A673 (cell line): Measurements from ENCODE around the gene CSF2RB. TPM values are rescaled to one million over a fixed set of nuclear protein-coding genes. Genes with fewer than 3 reads are reported as not detected.

Source experiments
- BruUV-seq: library from RNA; stranded (reverse); fragments of 400-500 nt; replicated peaks from 2 replicates; lab custom pipeline; 2021; lab: Mats Ljungman, UMichigan
- CTCF ChIA-PET: fragments of 300-600 bp; sonication (Branson Sonifier 250); formaldehyde crosslinking; loops from one replicate; lab custom pipeline; 2022; ENCODE audit warnings: antibody characterized with exemption; lab: Charles Lee
- POLR2A ChIA-PET: fragments of 300-600 bp; sonication (Branson Sonifier 250); formaldehyde crosslinking; loops from one replicate; lab custom pipeline; 2022; ENCODE audit warnings: antibody characterized with exemption; ENCODE audit not compliant: low non-redundant PET; lab: Charles Lee
- DNase-seq: peaks from one replicate; pipeline ENCODE4 v3.0.0-alpha.2; 2015; ENCODE audit warnings: low spot score
- H3K27ac ChIP-seq: fragments of 200-600 bp; sonication (generic); 2 replicates; pipeline ENCODE4 v1.5.1; 2016; ENCODE audit warnings: mixed run types, low read depth, mild to moderate bottlenecking, mixed read lengths, antibody characterized with exemption, low read length; ENCODE audit not compliant: poor library complexity, severe bottlenecking
- H3K27me3 ChIP-seq: fragments of 200-600 bp; sonication (generic); replicated peaks from 2 replicates; pipeline ENCODE4 v1.6.1; 2017; ENCODE audit warnings: mixed run types, low read depth, mild to moderate bottlenecking, mixed read lengths, antibody characterized with exemption, low read length; ENCODE audit not compliant: insufficient read depth, poor library complexity
- H3K36me3 ChIP-seq: fragments of 200-600 bp; sonication (generic); 2 replicates; pipeline ENCODE4 v1.6.1; 2016; ENCODE audit warnings: mixed run types, mild to moderate bottlenecking, mixed read lengths, antibody characterized with exemption, low read length; ENCODE audit not compliant: insufficient read depth, poor library complexity, severe bottlenecking
- H3K4me1 ChIP-seq: fragments of 200-600 bp; sonication (generic); 2 replicates; pipeline ENCODE4 v1.6.1; 2017; ENCODE audit warnings: mixed run types, mild to moderate bottlenecking, mixed read lengths, antibody characterized with exemption, low read length; ENCODE audit not compliant: insufficient read depth, poor library complexity, severe bottlenecking
- H3K4me3 ChIP-seq: fragments of 200-600 bp; sonication (generic); 2 replicates; pipeline ENCODE4 v1.5.1; 2016; ENCODE audit warnings: low read depth, mixed run types, mild to moderate bottlenecking, mixed read lengths, low read length; ENCODE audit not compliant: poor library complexity, severe bottlenecking
- H3K9me3 ChIP-seq: fragments of 200-600 bp; sonication (generic); 2 replicates; pipeline ENCODE4 v1.6.1; 2016; ENCODE audit warnings: mixed run types, low read depth, mild to moderate bottlenecking, mixed read lengths, antibody characterized with exemption, low read length; ENCODE audit not compliant: poor library complexity, severe bottlenecking
- CTCF ChIP-seq: fragments of 300-800, 200-600 bp; sonication (generic); conservative IDR thresholded peaks from 2 replicates; pipeline ENCODE4 v1.5.1; 2017; ENCODE audit warnings: low read depth, mild to moderate bottlenecking, antibody characterized with exemption, low read length, moderate library complexity, mixed read lengths
- EZH2 ChIP-seq: fragments of 200-600 bp; sonication (generic); IDR thresholded peaks from 2 replicates; pipeline ENCODE4 v1.6.1; 2017; ENCODE audit warnings: borderline replicate concordance, low read depth, mild to moderate bottlenecking, mixed read lengths, antibody characterized with exemption, low read length; ENCODE audit not compliant: poor library complexity, severe bottlenecking
- intact Hi-C: fragments of 100-400 bp; cut with micrococcal nuclease; formaldehyde crosslinking; loops from one replicate; pipeline ENCODE4 v1.10.0; 2022; ENCODE audit not compliant: unreplicated experiment
- total RNA-seq: library from RNA; stranded (reverse); gene quantifications from 2 replicates; pipeline ENCODE4 v1.2.3, GENCODE V29; 2021

Gene CSF2RB
- total RNA-seq, 1 experiment from 2014 or later, result not detected

- Histone ChIP-seq H3K36me3 (no peaks in the 10 kb centered on the region), H3K9me3 (no peaks in the 10 kb centered on the region), H3K4me3 (no peak overlapping the region), H3K27ac (no peak overlapping the region), H3K4me1 (no peaks in the 10 kb centered on the region), H3K27me3 (peaks cover 13% of the 10 kb centered on the region)
- TF ChIP-seq CTCF (no peak), EZH2 (no peak)
- DNase-seq, result no peak
- intact Hi-C loops, result no loop called here
- BruUV-seq, result no TSS peak
- ChIA-PET CTCF (no interaction called here), POLR2A (no interaction called here)
These were observed 48.1 kb upstream of the CSF2RB start for GRCh38 chr22:36865346-36865745.

- BruUV-seq, result no TSS peak
- no peak overlapping the region for H3K4me3 ChIP-seq
- DNase-seq, result no peak
- H3K27ac ChIP-seq, result no peak overlapping the region
- POLR2A ChIA-PET, result no interaction called here
- CTCF ChIA-PET, result no interaction called here
- TF ChIP-seq CTCF (no peak), EZH2 (no peak)
- no peaks in the 10 kb centered on the region for H3K4me1 ChIP-seq
- H3K9me3 ChIP-seq, result no peaks in the 10 kb centered on the region
- intact Hi-C loops, result no loop called here
- H3K27me3 ChIP-seq, result peaks cover 13% of the 10 kb centered on the region
- H3K36me3 ChIP-seq, result no peaks in the 10 kb centered on the region
These were observed 45.7 kb upstream of the CSF2RB start for GRCh38 chr22:36867695-36868094.

- H3K9me3 ChIP-seq, result no peaks in the 10 kb centered on the region
- no TSS peak for BruUV-seq
- ChIA-PET POLR2A (no interaction called here), CTCF (no interaction called here)
- intact Hi-C loops, result no loop called here
- H3K4me3 ChIP-seq, result no peak overlapping the region
- H3K27ac ChIP-seq, result no peak overlapping the region
- TF ChIP-seq CTCF, result no peak
- TF ChIP-seq EZH2, result no peak
- H3K4me1 ChIP-seq, result no peaks in the 10 kb centered on the region
- H3K27me3 ChIP-seq, result peaks cover 13% of the 10 kb centered on the region
- DNase-seq, result no peak
- H3K36me3 ChIP-seq, result no peaks in the 10 kb centered on the region
These were observed 44.8 kb upstream of the CSF2RB start for GRCh38 chr22:36868546-36869181.
